Heart right ventricle (tissue), 16 donors: ENCODE measurements around the gene ORMDL3. TPM values are rescaled to one million over a fixed set of nuclear protein-coding genes. Genes with fewer than 3 reads are reported as not detected.

Experiments used
- ATAC-seq, 8 donors: fragments of 200-7000 bp; cut with Tn5 transposase; one replicate each; pipeline ENCODE4 v1.9.1; 2020; ENCODE audit warnings: mild to moderate bottlenecking in 8 of 8, moderate library complexity in 8 of 8, moderate number of reproducible peaks in 1 of 8
- DNase-seq, 2 donors: peaks; one replicate each; pipeline ENCODE4 v3.0.0-alpha.2; 2020
- H3K27ac ChIP-seq, 10 donors: fragments of 200-600 bp; sonication (generic) in 2 of 10; one replicate each; pipeline versions ENCODE4 v1.5.0 to v1.8.0; 2020 to 2022; ENCODE audit warnings: mild to moderate bottlenecking in 3 of 10
- H3K27me3 ChIP-seq, 7 donors: fragments of 200-600 bp; one replicate each; pipeline ENCODE4 v1.8.0; 2021 to 2022; ENCODE audit warnings: mild to moderate bottlenecking in 2 of 7
- H3K36me3 ChIP-seq, 9 donors: fragments of 200-600 bp; sonication (generic) in 1 of 9; one replicate each; pipeline versions ENCODE4 v1.5.0 to v1.8.0; 2020 to 2022; ENCODE audit warnings: mild to moderate bottlenecking in 2 of 9
- H3K4me1 ChIP-seq, 9 donors: fragments of 200-600 bp; sonication (generic) in 1 of 9; one replicate each; pipeline versions ENCODE4 v1.5.0 to v1.8.0; 2020 to 2022; ENCODE audit warnings: mild to moderate bottlenecking in 4 of 9
- H3K4me3 ChIP-seq, 10 donors: fragments of 200-600 bp; sonication (generic) in 2 of 10; one replicate each; pipeline versions ENCODE4 v1.5.0 to v1.8.0; 2020 to 2022; ENCODE audit warnings: mild to moderate bottlenecking in 7 of 10, moderate library complexity in 2 of 10
- H3K9me3 ChIP-seq, 11 donors: fragments of 200-600 bp in 10 of 11; sonication (generic) in 2 of 11; one replicate each; pipeline versions ENCODE4 v1.5.0 to v1.8.0; 2013 to 2022; ENCODE audit warnings: mild to moderate bottlenecking in 2 of 11, control low read depth in 1 of 11, moderate library complexity in 1 of 11
- CTCF ChIP-seq, 9 donors: fragments of 200-600 bp; sonication (generic) in 2 of 9; IDR thresholded peaks; one replicate each; pipeline versions ENCODE4 v1.5.0 to v1.8.0; 2021 to 2022; ENCODE audit warnings: antibody characterized with exemption in 9 of 9, mild to moderate bottlenecking in 5 of 9, moderate library complexity in 1 of 9
- WGBS, 2 donors: extraction: QIAGEN DNeasy Blood & Tissue Kit; methylation state at CpG; one replicate each; pipeline ENCODE4 v1.1.7; 2013; ENCODE audit warnings: inconsistent platforms in 1 of 2; 5-methylcytosine and 5-hydroxymethylcytosine counted together
- intact Hi-C, 10 donors: fragments of 100-400 bp; cut with DNase I; formaldehyde crosslinking; loops; one replicate each; pipeline versions ENCODE4 v1.11.1 to v1.14.2; 2022
- polyA plus RNA-seq, 2 donors: library from polyadenylated mRNA; stranded (reverse); fragments of 200-250 nt; gene quantifications; one replicate each; pipeline ENCODE4 v1.2.3, GENCODE V29; 2013
- total RNA-seq, 10 donors: library from RNA; stranded (reverse); fragmentation: NEBNext Ultra II Directional in 3 of 10; extraction: Animal tissue kit (Norgen Biotek cat#: 25700) in 3 of 10; gene quantifications; one replicate each; pipeline versions ENCODE4 v1.2.1 to v1.2.4, GENCODE V29; 2021 to 2023
- donor health status: Arrhythmogenic right ventricular cardiomyopathy.
- donor health status: ischemic (EF 13 %, LVEDD 7.1; RV severe dilation, severe dysfunction).
- donor health status: healthy with polysubstance abuse.
- donor health status: DM: no; HTN: yes; CAD: no.
- donor health status: DM: no; HTN: no; CAD: no.
- donor health status: ischemic (EF 25% LVEDD 6.9; RV normal size, moderate dysfunction).
- donor health status: ischemic (EF 25% LVEDD 5.7; RV mildly dilated, moderate dysfunction).
- donor health status: healthy.
- donor health status: DM: yes; HTN: yes; CAD: no.
- donor health status: Ischemic cardiomyopathy.
- donor health status: ischemic (EF 35%, LVEDD 5.7; RV mildly dilated, moderate dysfunction).
- donor health status: nonischemic (EF 11% LVEDD 7.7; RV severe dilation, severe dysfunction).
- donor health status: DM: yes; HTN: yes; CAD: no.
- donor health status: PGD.
- donor health status: ischemic (EF 29% LVEDD 5.4; RV normal size, mild dysfunction).
- donor health status: nonischemic (EF 23%, LVEDD 6.1; RV moderate dilation, normal function).

Gene ORMDL3
- total and polyA plus RNA-seq, 12 donors: 33.5 to 94.3 (median 61.0) TPM

DNA sequence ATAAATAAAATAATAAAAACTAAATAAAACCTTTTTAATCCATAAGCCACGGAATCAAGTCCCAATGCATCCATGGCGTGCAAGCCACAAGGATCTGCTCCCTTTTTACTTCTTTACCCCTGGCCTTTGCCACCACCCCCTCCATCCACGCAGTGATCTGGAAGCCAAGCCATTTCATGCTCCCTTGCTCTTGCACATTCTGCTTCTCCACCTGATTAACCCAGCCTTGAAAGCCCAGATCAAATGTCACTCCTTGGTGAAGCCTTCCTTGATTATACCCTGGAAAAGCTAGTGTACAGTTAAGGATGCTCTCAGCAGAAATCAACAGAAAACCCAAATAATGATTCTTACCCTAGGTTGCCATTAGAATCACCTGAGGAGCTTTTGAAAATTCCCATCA, 10.0 kb upstream of the ORMDL3 start:
- ATAC-seq (no peak), DNase-seq (no peak)
- no peak overlapping the region for H3K27ac ChIP-seq
- WGBS, 2 donors: 93 to 94% methylated on average over 3 of the region's 3 CpGs
- H3K36me3 ChIP-seq: no peaks in the 10 kb centered on the region
- intact Hi-C loops: no loop called here
- H3K9me3 ChIP-seq: no peaks in the 10 kb centered on the region
- no peak for TF ChIP-seq CTCF (IDR thresholded peaks at IDR 0.05)
- H3K27me3 ChIP-seq: no peaks in the 10 kb centered on the region
- H3K4me3 ChIP-seq: no peak overlapping the region
- H3K4me1 ChIP-seq: peaks cover 0 to 48% (median 15%) of the 10 kb centered on the region in 9 donors

DNA sequence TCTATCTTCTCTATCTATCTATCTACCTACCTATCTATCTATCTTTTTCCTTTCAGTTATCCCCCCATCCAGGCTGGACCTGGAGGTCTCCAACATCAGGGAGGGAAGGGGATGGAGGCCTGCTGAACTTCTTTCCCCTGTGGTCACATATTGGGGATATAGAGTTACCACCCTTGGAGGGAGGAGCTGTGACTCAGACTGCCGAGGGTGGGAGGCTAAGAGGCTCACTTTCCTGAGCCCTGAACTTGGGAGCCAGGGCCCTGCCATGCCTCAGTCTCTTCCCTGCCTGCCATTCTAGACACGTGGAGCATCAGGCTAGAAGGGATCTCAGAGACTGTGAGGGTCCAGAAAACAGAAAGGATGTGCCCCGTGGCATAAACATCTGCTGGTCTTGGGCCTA, 8.5 kb upstream of the ORMDL3 start:
- TF ChIP-seq CTCF (IDR thresholded peaks at IDR 0.05): no peak
- WGBS, 2 donors: 70 to 75% methylated on average over 3 of the region's 3 CpGs
- H3K4me3 ChIP-seq: no peak overlapping the region
- H3K4me1 ChIP-seq: peaks cover 0 to 48% (median 15%) of the 10 kb centered on the region in 9 donors
- ATAC-seq (no peak), DNase-seq (no peak)
- intact Hi-C loops: loop anchor here in 1 of 10 donors (2.0 kb wide), 1 partner anchor 17 kb away; no protein-coding TSS in a partner anchor
- no peaks in the 10 kb centered on the region for H3K27me3 ChIP-seq
- no peaks in the 10 kb centered on the region for H3K9me3 ChIP-seq
- H3K27ac ChIP-seq: peak overlapping the region in 1 of 10 donors; percentile 1
- H3K36me3 ChIP-seq: no peaks in the 10 kb centered on the region

DNA sequence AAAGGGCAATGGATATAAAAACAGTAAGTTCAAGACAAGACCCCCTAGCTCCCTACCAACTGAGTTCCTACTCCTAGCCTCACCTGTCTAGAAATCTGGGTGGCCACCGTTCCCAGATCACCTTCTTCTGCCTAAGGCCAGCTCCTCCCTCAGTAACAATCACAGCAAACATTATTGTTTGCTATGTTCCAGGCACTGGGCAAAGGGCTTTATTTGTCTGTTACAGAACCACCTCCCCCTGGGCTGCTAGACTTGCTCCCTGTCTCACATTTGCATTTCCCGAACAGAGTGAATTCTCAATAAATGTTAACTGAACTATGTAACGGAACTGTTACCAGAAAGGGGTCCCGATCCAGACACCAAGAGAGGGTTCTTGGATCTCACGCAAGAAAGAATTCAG, 6.9 kb upstream of the ORMDL3 start:
- WGBS, 2 donors: 79 to 87% methylated on average over 5 of the region's 5 CpGs
- H3K27ac ChIP-seq: peak overlapping the region in 8 of 10 donors; percentile 4 to 87 (median 77)

DNA sequence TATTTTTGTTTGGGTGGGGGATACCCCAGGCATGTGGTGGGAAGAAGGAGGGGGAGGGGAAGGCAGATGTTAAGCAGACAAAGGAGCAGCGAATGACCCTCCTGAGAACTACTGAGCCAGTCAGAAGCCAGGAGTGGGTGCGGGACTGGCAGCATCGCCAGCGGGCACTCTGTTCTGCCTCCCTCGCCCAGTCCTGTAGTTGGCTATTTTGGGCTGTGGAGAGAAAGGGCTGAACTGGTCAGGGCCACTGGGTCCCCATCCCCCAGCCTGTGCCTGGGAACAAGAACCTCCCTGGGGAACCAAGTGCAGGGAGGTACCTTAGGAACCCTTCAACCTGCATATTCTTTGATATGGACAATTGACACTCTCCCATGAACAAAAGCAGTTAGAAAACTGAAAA, 6.5 kb upstream of the ORMDL3 start:
- Histone ChIP-seq H3K36me3 (no peaks in the 10 kb centered on the region), H3K4me3 (no peak overlapping the region), H3K9me3 (no peaks in the 10 kb centered on the region), H3K4me1 (peaks cover 0 to 48% (median 16%) of the 10 kb centered on the region in 9 donors), H3K27me3 (no peaks in the 10 kb centered on the region), H3K27ac (peak overlapping the region; percentile 4 to 87 (median 66))
- peak; percentile 58 to 71 for DNase-seq
- TF ChIP-seq CTCF (IDR thresholded peaks at IDR 0.05): no peak
- intact Hi-C loops: loop anchor here in 1 of 10 donors (2.0 kb wide), 1 partner anchor 19 kb away; no protein-coding TSS in a partner anchor
- ATAC-seq: peak; percentile 75 to 90 (median 82)
- WGBS, 2 donors: 25 to 58% methylated on average over 5 of the region's 5 CpGs

More for the DNA sequence above, 6.9 kb upstream of the ORMDL3 start:
- DNase-seq (no peak), ATAC-seq (no peak)
- no peaks in the 10 kb centered on the region for H3K9me3 ChIP-seq
- intact Hi-C loops: loop anchor here in 1 of 10 donors (2.0 kb wide), 1 partner anchor 18 kb away; no protein-coding TSS in a partner anchor
- no peak for TF ChIP-seq CTCF (IDR thresholded peaks at IDR 0.05)
- no peaks in the 10 kb centered on the region for H3K36me3 ChIP-seq
- no peak overlapping the region for H3K4me3 ChIP-seq
- peaks cover 0 to 48% (median 17%) of the 10 kb centered on the region in 9 donors for H3K4me1 ChIP-seq
- H3K27me3 ChIP-seq: no peaks in the 10 kb centered on the region
